GM10266 (cell line): ENCODE results near the gene DMKN.

Experiments used
- DNase-seq: peaks from one replicate; pipeline ENCODE4 v3.0.0; 2012; ENCODE audit errors: extremely low spot score
- CTCF ChIP-seq: IDR thresholded peaks from 2 replicates; pipeline ENCODE4 v1.5.1; 2012; ENCODE audit warnings: mild to moderate bottlenecking, low read depth; ENCODE audit not compliant: control insufficient read depth, insufficient read depth; ENCODE audit errors: missing control alignments

The DMKN gene

DNA sequence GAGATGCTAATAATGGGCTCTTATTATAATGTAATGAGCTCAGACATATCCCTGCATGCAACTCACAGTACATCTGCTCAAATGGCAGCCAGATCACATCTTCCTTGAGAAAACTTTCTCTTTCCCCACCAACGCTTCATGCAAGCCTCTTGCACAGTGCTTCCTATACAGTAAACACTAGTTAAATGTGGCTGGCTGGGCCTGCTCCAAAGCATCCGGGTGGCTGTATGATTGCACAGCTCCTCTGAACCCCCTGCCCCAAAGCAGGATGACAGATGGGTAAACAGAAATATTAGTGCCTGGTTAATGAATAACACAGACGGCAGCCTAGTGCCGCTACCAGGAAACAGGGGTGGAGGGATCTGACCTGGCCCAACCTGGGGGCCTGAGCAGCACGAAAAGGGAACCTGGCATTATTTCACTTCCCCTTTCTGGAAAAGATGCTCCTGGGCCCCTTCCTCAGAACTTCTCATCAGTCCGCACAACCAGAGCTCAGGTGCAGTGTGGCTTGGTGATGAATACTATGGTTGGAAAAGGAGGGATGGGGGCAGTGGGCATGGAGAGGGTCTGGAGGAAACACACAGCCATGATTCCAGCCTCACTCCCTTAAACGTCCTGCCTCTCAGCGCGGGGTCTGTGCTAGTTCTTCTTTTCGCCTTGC lies 54.6 kb downstream of the DMKN start:
- DNase-seq, result no peak
- TF ChIP-seq CTCF, result no peak

DNA sequence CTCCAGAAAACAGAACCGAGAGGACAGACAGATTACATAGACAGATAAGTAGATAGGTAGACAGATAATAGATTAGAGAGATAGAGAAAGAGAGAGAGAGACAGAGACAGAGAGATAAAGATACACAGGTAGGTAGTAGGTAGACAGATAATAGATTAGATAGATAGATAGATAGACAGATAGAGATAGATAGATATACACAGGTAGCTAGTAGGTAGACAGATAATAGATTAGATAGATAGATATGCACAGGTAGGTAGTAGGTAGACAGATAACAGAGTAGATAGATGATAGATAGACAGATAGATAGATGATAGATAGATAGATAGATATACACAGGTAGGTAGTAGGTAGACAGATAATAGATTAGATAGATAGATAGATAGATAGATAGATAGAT lies 55.3 kb downstream of the DMKN start:
- TF ChIP-seq CTCF, result no peak
- no peak for DNase-seq

DNA sequence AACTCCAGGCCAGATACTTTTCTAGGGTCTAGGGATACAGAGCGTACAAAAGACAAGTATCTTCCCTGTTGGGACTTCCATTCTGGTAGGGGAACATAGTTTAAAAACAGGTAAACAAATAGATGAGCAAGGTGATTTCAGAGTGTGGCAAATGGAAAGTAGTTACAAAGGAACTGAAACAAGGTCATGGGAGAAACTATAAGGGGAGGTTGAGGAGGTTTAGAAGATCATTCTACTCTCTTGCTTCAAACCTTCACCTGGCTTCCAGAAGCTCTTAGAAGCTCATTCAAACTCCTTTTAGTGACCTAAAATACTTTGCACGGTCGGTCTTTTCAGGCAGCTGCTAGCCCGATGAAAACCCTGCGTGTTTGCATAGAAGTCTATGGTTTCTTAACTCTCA lies 56.3 kb downstream of the DMKN start:
- TF ChIP-seq CTCF, result no peak
- DNase-seq, result peak; percentile 44

DNA sequence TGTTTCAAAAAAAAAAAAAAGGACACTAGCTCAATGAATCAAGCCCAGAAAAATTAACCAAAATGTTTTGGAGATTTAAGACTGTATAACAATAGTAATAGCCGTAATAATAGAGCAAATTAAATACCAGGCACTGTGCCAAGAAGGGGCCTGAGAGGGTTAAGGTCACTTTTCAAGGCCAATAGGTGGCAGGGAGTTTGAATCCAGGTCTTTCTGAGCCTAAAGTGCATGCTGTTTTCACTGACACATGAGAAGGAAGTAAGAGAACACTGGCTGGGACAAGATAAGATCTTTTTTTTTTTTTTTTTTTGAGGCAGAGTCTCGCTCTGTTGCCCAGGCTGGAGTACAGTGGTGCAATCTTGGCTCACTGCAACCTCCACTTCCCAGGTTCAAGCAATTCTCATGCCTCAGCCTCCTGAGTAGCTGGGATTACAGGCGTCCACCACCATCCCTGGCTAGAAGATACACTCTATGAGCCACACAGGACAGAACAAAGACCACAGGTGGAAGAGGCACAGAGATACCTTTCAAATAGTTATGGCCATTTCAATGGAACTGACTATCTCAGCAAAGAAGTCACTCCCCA lies 57.7 kb downstream of the DMKN start:
- DNase-seq, result no peak

DNA sequence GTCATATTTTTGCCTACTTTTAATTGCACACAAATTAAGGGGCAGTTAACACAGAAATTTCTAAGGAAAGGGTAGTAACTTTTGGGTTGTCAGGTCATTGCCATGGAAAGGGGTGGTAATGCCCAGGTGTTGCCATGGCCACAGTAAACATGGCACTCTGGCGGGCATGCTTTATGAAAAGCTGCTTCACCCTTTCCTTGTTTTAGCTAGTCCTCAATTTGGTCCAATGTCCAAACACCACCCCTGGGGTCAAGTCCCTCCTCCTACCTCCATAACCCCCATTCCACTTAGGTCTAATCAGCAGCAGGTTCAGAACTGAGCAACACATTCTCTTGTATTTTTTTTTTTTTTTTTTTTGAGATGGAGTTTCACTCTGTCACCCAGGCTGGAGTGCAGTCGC lies 58.8 kb downstream of the DMKN start:
- no peak for DNase-seq

More for the DNA sequence above, 57.7 kb downstream of the DMKN start:
- no peak for TF ChIP-seq CTCF

GRCh38 chr19:35451338-35452096 lies 61.9 kb downstream of the DMKN start:
- peak; percentile 74 for DNase-seq
- no peak for TF ChIP-seq CTCF

More for the DNA sequence above, 58.8 kb downstream of the DMKN start:
- TF ChIP-seq CTCF, result no peak
